ENCODE data around the gene BLM.
"Not testable (repeated sequence)": the region's sequence is repeated elsewhere in the genome, so short reads cannot be mapped to it uniquely, and the experiment has no call there.

Gene BLM

DNA sequence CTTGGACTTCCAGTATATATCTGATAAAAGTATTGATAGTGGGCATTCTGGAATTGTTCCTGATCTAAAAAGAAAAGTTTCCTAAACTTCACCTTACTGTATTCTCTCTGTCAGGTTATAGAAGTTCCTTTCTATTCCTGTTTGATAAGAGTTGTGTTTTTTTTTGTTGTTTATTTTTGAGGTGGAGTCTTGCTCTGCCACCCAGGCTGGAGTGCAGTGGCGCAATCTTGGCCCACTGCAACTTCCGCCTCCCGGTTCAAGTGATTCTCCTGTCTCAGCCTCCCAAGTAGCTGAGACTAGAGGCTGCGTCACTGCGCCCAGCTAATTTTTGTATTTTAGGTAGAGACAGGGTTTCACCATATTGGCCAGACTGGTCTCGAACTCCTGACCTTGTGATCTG lies 13.1 kb downstream of the BLM start:
- H3K27me3 Mint-ChIP-seq (ENCODE audit: low read depth): no peaks in the 10 kb centered on the region
- peaks cover 31% of the 10 kb centered on the region for H3K4me1 Mint-ChIP-seq (ENCODE audit: low read depth)
- H3K36me3 Mint-ChIP-seq (ENCODE audit: low read depth): peaks cover 55% of the 10 kb centered on the region
- H3K27ac Mint-ChIP-seq: no peak overlapping the region
- peaks cover 8% of the 10 kb centered on the region for H3K9me3 Mint-ChIP-seq
- no peak overlapping the region for H3K4me3 Mint-ChIP-seq
- no peak for DNase-seq (ENCODE audit: low spot score)

DNA sequence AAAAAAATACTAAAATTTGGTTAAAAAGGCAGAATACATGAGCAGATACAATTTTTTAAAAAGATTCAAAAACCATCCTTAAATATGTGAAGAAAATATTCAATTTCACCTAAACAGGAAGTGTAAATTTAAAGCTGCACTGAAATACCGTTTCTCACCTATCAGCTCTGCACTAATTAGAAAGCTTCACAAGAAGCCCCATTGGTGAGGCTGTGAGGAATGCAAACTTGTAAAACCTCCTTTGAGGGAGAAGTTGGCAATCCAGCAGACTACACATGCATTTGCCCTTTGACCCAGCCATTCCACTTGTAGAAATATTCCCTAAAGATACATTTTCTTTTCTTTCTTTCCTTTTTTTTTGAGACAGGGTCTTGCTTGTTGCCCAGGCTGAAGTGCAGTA lies 18.8 kb downstream of the BLM start:
- Mint-ChIP-seq H3K9me3 (peaks cover 8% of the 10 kb centered on the region), H3K4me1 (ENCODE audit: low read depth) (peaks cover 38% of the 10 kb centered on the region), H3K27me3 (ENCODE audit: low read depth) (no peaks in the 10 kb centered on the region), H3K36me3 (ENCODE audit: low read depth) (peaks cover 62% of the 10 kb centered on the region), H3K4me3 (peak overlapping the region; percentile 58), H3K27ac (no peak overlapping the region)
- DNase-seq (ENCODE audit: low spot score): no peak

DNA sequence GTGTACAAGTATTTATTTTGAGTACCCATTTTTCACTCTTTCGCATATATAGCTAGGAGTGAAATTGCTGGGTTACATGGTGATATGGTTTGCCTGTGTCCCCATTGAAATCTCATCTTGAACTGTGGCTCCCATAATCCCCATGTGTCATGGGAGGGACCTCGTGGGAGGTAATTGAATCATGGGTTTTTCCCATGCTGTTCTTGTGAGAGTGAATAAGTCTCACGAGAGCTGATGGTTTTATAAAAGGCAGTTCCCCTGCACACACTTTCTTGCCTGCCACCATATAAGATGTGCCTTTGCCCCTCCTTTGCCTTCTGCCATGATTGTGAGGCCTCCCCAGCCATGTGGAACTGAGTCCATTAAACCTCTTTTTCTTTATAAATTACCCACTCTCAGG lies 23.4 kb downstream of the BLM start:
- H3K4me1 Mint-ChIP-seq (ENCODE audit: low read depth): peaks cover 39% of the 10 kb centered on the region
- H3K9me3 Mint-ChIP-seq; H3K4me3 Mint-ChIP-seq; H3K27ac Mint-ChIP-seq; H3K27me3 Mint-ChIP-seq (ENCODE audit: low read depth): not testable (repeated sequence)
- H3K36me3 Mint-ChIP-seq (ENCODE audit: low read depth): peaks cover 39% of the 10 kb centered on the region
- peak; percentile 41 for DNase-seq (ENCODE audit: low spot score)

- peaks cover 35% of the 10 kb centered on the region for H3K36me3 Mint-ChIP-seq (ENCODE audit: low read depth)
- H3K4me3 Mint-ChIP-seq: peak overlapping the region; percentile 7
- peak overlapping the region; percentile 7 for H3K27ac Mint-ChIP-seq
- no peaks in the 10 kb centered on the region for H3K27me3 Mint-ChIP-seq (ENCODE audit: low read depth)
- DNase-seq (ENCODE audit: low spot score): no peak
- H3K4me1 Mint-ChIP-seq (ENCODE audit: low read depth): peaks cover 34% of the 10 kb centered on the region
- H3K9me3 Mint-ChIP-seq: peaks cover 5% of the 10 kb centered on the region
Measured at GRCh38 chr15:90742087-90742486, 24.9 kb downstream of the BLM start.

DNA sequence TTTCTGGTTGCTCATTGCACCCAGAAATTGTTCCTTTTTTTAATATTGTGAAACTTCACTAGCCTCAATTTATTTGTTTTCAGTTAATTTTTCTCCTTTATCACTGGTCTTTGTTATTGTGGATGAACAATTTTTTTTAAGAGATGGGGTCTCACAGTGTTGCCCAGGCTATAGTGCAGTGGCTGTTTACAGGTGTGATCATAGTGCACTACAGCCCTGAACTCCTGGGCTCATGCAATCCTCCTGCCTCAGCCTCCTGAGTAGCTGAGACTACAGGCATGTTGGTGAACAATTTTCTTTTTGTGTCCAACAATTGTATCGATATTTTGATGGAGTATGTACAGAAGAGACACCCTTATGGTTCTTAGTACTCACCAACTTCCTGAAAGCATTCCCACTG lies 26.3 kb downstream of the BLM start:
- Mint-ChIP-seq H3K27me3 (ENCODE audit: low read depth) (no peaks in the 10 kb centered on the region), H3K36me3 (ENCODE audit: low read depth) (peaks cover 31% of the 10 kb centered on the region), H3K4me3 (no peak overlapping the region), H3K27ac (no peak overlapping the region), H3K4me1 (ENCODE audit: low read depth) (peaks cover 30% of the 10 kb centered on the region), H3K9me3 (peaks cover 5% of the 10 kb centered on the region)
- DNase-seq (ENCODE audit: low spot score): no peak

DNA sequence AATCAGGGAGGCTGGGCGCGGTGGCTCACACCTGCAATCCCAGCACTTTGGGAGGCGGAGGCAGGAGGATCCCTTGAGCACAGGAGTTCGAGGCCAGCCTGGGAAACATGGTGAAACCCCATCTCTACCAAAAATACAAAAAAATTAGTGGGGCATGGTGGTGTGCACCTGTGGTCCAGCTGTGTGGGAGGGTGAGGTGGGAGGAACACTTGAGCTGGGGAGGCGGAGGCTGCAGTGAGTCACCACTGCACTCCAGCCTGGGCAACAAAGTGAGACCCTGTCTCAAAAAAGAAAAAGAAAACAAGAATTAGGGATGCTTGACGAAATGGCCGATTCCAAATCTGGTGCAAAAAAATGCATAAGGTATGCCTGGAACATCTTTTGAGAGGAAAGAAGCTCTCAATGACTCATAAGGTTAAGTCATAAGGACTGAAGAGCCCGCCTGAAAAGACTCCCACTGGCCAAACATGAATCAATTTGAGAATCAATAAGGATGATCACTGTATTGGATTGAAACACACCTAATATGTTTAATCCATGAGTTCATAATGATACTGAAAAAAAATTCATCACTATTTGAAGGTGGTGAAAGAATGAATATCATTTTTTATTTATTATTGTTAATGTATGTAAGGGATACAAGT lies 27.7 kb downstream of the BLM start:
- H3K9me3 Mint-ChIP-seq: peaks cover 5% of the 10 kb centered on the region
- DNase-seq (ENCODE audit: low spot score): no peak
- H3K4me1 Mint-ChIP-seq (ENCODE audit: low read depth): peaks cover 37% of the 10 kb centered on the region
- no peak overlapping the region for H3K27ac Mint-ChIP-seq
- no peak overlapping the region for H3K4me3 Mint-ChIP-seq
- H3K27me3 Mint-ChIP-seq (ENCODE audit: low read depth): no peaks in the 10 kb centered on the region
- H3K36me3 Mint-ChIP-seq (ENCODE audit: low read depth): peaks cover 35% of the 10 kb centered on the region

GRCh38 chr15:90749754-90750153 lies 32.6 kb downstream of the BLM start:
- H3K4me1 Mint-ChIP-seq (ENCODE audit: low read depth): peaks cover 43% of the 10 kb centered on the region
- H3K27me3 Mint-ChIP-seq (ENCODE audit: low read depth): no peaks in the 10 kb centered on the region
- peaks cover 53% of the 10 kb centered on the region for H3K36me3 Mint-ChIP-seq (ENCODE audit: low read depth)
- H3K4me3 Mint-ChIP-seq: peak overlapping the region; percentile 53
- DNase-seq (ENCODE audit: low spot score): peak; percentile 17
- H3K27ac Mint-ChIP-seq: peak overlapping the region; percentile 57
- no peaks in the 10 kb centered on the region for H3K9me3 Mint-ChIP-seq

DNA sequence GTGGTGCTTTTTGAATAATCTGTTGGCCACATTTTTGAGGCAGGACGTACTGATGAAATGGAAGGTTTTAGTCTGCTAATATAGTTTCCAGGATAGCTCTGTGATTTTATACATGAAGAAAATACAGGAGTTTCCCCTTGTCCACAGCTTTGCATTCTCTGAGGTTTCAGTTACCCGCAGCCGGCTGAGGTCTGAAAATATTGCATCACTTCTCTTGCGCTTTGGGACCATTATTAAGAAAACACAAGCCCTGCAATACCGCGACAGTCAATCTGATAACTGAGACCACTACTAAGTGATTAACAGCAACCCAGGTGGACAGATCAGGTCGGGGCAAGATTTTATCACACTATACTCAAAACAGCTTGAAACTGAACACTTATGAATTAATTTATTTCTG lies 33.0 kb downstream of the BLM start:
- Mint-ChIP-seq H3K27me3 (ENCODE audit: low read depth) (no peaks in the 10 kb centered on the region), H3K4me3 (peak overlapping the region; percentile 53), H3K36me3 (ENCODE audit: low read depth) (peaks cover 57% of the 10 kb centered on the region), H3K27ac (peak overlapping the region; percentile 57), H3K9me3 (no peaks in the 10 kb centered on the region), H3K4me1 (ENCODE audit: low read depth) (peaks cover 45% of the 10 kb centered on the region)
- DNase-seq (ENCODE audit: low spot score): peak; percentile 55

DNA sequence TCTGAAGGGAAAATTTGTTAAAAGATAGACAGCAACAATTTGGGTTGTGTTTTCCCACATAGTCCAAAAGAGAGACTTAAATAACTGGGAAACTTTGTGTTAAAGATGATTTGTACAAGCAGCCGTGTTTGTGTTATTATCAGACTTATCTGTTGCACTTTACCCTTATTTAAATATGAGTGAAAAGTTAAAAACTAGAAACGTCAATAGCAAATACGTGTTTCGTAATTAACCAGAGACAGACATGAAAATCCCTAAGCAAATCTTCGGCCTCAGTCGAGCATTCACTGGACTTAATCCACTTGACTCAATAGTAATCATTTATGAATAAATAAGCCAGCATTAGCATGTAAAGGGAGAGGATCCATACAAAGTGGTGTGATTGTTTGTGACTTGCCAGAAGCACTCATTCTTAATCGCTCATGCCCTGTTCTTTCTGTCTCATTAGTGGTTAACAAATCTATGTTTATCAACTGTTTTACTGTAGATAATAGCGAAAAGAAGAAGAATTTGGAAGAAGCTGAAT lies 34.2 kb downstream of the BLM start:
- no peak overlapping the region for H3K4me3 Mint-ChIP-seq
- no peaks in the 10 kb centered on the region for H3K27me3 Mint-ChIP-seq (ENCODE audit: low read depth)
- no peak overlapping the region for H3K27ac Mint-ChIP-seq
- H3K36me3 Mint-ChIP-seq (ENCODE audit: low read depth): peaks cover 58% of the 10 kb centered on the region
- H3K4me1 Mint-ChIP-seq (ENCODE audit: low read depth): peaks cover 45% of the 10 kb centered on the region
- DNase-seq (ENCODE audit: low spot score): no peak
- H3K9me3 Mint-ChIP-seq: no peaks in the 10 kb centered on the region

- Mint-ChIP-seq H3K27ac (peak overlapping the region; percentile 23), H3K4me3 (no peak overlapping the region), H3K27me3 (ENCODE audit: low read depth) (no peaks in the 10 kb centered on the region), H3K4me1 (ENCODE audit: low read depth) (peaks cover 20% of the 10 kb centered on the region), H3K36me3 (ENCODE audit: low read depth) (peaks cover 50% of the 10 kb centered on the region), H3K9me3 (no peaks in the 10 kb centered on the region)
- no peak for DNase-seq (ENCODE audit: low spot score)
Measured at GRCh38 chr15:90756916-90757315, 39.8 kb downstream of the BLM start.

DNA sequence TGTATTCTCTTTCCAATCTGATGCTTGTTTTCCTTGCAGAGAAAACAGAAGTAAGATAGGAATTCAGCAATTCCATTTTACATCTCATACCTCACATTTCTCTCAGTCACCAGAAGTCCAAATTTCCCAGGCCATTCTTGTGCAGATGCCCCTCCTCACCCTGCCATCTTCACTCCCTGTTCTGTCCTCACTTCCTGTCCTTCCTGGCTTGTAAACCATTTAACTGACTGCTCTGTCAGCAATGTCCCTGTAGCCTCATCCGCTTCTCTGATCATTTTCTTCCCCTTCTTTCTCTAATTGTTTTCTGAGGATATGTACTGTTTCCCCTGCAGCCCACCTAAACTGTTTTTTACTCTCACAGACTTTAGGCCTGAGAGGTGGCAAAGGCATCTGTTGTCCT lies 40.3 kb downstream of the BLM start:
- Mint-ChIP-seq H3K27ac (peak overlapping the region; percentile 58), H3K4me3 (no peak overlapping the region), H3K27me3 (ENCODE audit: low read depth) (no peaks in the 10 kb centered on the region), H3K36me3 (ENCODE audit: low read depth) (peaks cover 55% of the 10 kb centered on the region), H3K4me1 (ENCODE audit: low read depth) (peaks cover 20% of the 10 kb centered on the region), H3K9me3 (no peaks in the 10 kb centered on the region)
- no peak for DNase-seq (ENCODE audit: low spot score)

DNA sequence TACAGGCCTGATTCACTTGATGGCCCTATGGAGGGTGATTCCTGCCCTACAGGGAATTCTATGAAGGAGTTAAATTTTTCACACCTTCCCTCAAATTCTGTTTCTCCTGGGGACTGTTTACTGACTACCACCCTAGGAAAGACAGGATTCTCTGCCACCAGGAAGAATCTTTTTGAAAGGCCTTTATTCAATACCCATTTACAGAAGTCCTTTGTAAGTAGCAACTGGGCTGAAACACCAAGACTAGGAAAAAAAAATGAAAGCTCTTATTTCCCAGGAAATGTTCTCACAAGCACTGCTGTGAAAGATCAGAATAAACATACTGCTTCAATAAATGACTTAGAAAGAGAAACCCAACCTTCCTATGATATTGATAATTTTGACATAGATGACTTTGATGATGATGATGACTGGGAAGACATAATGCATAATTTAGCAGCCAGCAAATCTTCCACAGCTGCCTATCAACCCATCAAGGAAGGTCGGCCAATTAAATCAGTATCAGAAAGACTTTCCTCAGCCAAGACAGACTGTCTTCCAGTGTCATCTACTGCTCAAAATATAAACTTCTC lies 43.6 kb downstream of the BLM start:
- no peak for DNase-seq (ENCODE audit: low spot score)
- no peak overlapping the region for H3K27ac Mint-ChIP-seq
- H3K4me1 Mint-ChIP-seq (ENCODE audit: low read depth): peaks cover 9% of the 10 kb centered on the region
- H3K27me3 Mint-ChIP-seq (ENCODE audit: low read depth): no peaks in the 10 kb centered on the region
- H3K36me3 Mint-ChIP-seq (ENCODE audit: low read depth): peaks cover 51% of the 10 kb centered on the region
- no peak overlapping the region for H3K4me3 Mint-ChIP-seq
- H3K9me3 Mint-ChIP-seq: no peaks in the 10 kb centered on the region

DNA sequence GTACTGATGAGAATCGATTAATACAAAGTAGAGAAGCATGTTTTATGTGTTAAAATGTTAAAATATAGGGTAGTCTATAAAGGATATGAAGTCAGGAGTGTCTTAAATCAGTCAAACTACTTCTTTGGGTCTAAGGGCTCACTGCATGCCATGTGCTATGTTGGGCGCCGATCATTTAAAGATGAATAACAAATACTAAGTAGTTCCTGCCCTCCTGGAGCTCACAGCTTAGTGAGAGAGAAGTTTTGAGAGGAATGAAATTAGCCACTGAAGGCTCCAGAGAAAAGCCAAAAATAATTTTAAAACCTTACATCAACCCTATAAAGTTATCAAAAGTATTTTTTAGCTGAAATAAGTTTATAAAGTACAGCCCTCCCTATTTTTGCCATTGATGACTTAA lies 44.5 kb downstream of the BLM start:
- Mint-ChIP-seq H3K4me1 (ENCODE audit: low read depth) (peaks cover 8% of the 10 kb centered on the region), H3K9me3 (no peaks in the 10 kb centered on the region)

DNA sequence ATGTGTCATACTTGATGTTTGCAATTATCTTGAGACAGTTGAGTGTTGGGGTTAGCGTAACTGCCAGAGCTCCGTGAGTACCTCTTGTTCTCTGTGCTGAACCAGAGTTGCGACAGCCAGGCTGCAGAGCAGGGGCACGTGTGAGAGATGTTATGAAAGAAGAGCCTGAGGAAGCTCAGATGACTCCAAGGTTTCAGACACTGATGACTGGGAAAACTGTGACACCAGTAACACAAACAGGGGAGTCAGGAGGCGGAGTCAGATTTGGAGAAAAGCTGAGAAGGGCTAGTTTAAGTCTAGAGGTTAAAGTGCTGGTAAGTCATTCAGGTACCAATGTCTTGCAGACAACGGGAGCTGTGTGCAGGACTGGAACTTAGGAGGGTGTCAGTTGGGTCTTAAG lies 45.0 kb downstream of the BLM start:
- Mint-ChIP-seq H3K27ac (peak overlapping the region; percentile 19), H3K4me3 (no peak overlapping the region), H3K27me3 (ENCODE audit: low read depth) (no peaks in the 10 kb centered on the region), H3K9me3 (no peaks in the 10 kb centered on the region), H3K36me3 (ENCODE audit: low read depth) (peaks cover 52% of the 10 kb centered on the region), H3K4me1 (ENCODE audit: low read depth) (peaks cover 6% of the 10 kb centered on the region)
- DNase-seq (ENCODE audit: low spot score): no peak

More for the DNA sequence above, 44.5 kb downstream of the BLM start:
- H3K27ac Mint-ChIP-seq: no peak overlapping the region
- peaks cover 51% of the 10 kb centered on the region for H3K36me3 Mint-ChIP-seq (ENCODE audit: low read depth)
- no peaks in the 10 kb centered on the region for H3K27me3 Mint-ChIP-seq (ENCODE audit: low read depth)
- DNase-seq (ENCODE audit: low spot score): no peak
- no peak overlapping the region for H3K4me3 Mint-ChIP-seq

Data from T-helper 2 cell treated with Interferon-gamma antibody and Interleukin-4, amounts not matched to agents 5 μg/mL and 100 μg/mL, for 36 hours (primary cell).